HepG2 (cell line): ENCODE data around the gene YBX2. TPM values are rescaled to one million over a fixed set of nuclear protein-coding genes. Genes with fewer than 3 reads are reported as not detected.

ENCODE experiments used
- ARID4A ChIP-seq: sonication (generic); formaldehyde crosslinking; IDR thresholded peaks from 2 replicates; pipeline ENCODE4 v1.5.0; 2020; ENCODE audit warnings: mild to moderate bottlenecking, missing genetic modification reagents, borderline replicate concordance
- CTCF ChIP-seq: sonication (generic); formaldehyde crosslinking; IDR thresholded peaks from 2 replicates; pipeline ENCODE4 v1.5.0; 2020; ENCODE audit warnings: mild to moderate bottlenecking, missing genetic modification reagents, moderate library complexity
- GPN1 ChIP-seq: sonication (generic); formaldehyde crosslinking; IDR thresholded peaks from 2 replicates; pipeline ENCODE4 v1.5.1; 2020; ENCODE audit warnings: missing genetic modification reagents, borderline replicate concordance
- PHF20 ChIP-seq: sonication (generic); formaldehyde crosslinking; IDR thresholded peaks from 2 replicates; pipeline ENCODE4 v1.5.0; 2020; ENCODE audit warnings: mild to moderate bottlenecking, missing genetic modification reagents
- RAD21 ChIP-seq: fragments of 450-650 bp; formaldehyde crosslinking; IDR thresholded peaks from 2 replicates; pipeline ENCODE4 v1.5.0; 2020; ENCODE audit warnings: mild to moderate bottlenecking
- RORA ChIP-seq: sonication (generic); formaldehyde crosslinking; IDR thresholded peaks from 2 replicates; pipeline ENCODE4 v1.5.0; 2020; ENCODE audit warnings: mild to moderate bottlenecking, missing genetic modification reagents, moderate library complexity
- SAP130 ChIP-seq: IDR thresholded peaks from 2 replicates; pipeline ENCODE4 v1.6.1; 2016; ENCODE audit warnings: low read depth
- STAG1 ChIP-seq: sonication (generic); formaldehyde crosslinking; IDR thresholded peaks from 2 replicates; pipeline ENCODE4 v1.4.0; 2020; ENCODE audit warnings: missing genetic modification reagents
- TIGD3 ChIP-seq: sonication (generic); formaldehyde crosslinking; IDR thresholded peaks from 2 replicates; pipeline ENCODE4 v1.5.1; 2020; ENCODE audit warnings: mild to moderate bottlenecking, missing genetic modification reagents, borderline replicate concordance
- TMF1 ChIP-seq: sonication (generic); formaldehyde crosslinking; IDR thresholded peaks from 2 replicates; pipeline ENCODE4 v1.8.1; 2022; ENCODE audit warnings: low read depth, missing genetic modification reagents
- ZBTB3 ChIP-seq: sonication (generic); formaldehyde crosslinking; IDR thresholded peaks from 2 replicates; pipeline ENCODE4 v1.4.0; 2020; ENCODE audit warnings: low read depth, mild to moderate bottlenecking, moderate library complexity, missing genetic modification reagents, borderline replicate concordance
- ZBTB38 ChIP-seq: sonication (generic); formaldehyde crosslinking; IDR thresholded peaks from 2 replicates; pipeline ENCODE4 v1.5.1; 2020; ENCODE audit warnings: mild to moderate bottlenecking, missing genetic modification reagents
- ZNF577 ChIP-seq: sonication (generic); formaldehyde crosslinking; IDR thresholded peaks from 2 replicates; pipeline ENCODE4 v1.4.0; 2020; ENCODE audit warnings: mild to moderate bottlenecking, low read depth, missing genetic modification reagents, borderline replicate concordance
- ZSCAN22 ChIP-seq: sonication (generic); formaldehyde crosslinking; IDR thresholded peaks from 2 replicates; pipeline ENCODE4 v1.4.0; 2020; ENCODE audit warnings: mild to moderate bottlenecking, missing genetic modification reagents
- polyA plus RNA-seq, 8 experiments: library from polyadenylated mRNA; depleted of rRNA in 3 of 8; stranded (reverse) in 7 of 8; unstranded in 1 of 8; fragments of >200 nt; fragmentation: Illumina TruSeq in 4 of 8; extraction: Trizol in 4 of 8; gene quantifications; 2 replicates each; pipeline versions ENCODE4 v1.2.1 to v1.2.3, GENCODE V29; 2011 to 2016; ENCODE audit warnings: low read depth in 4 of 8, missing spikeins in 1 of 8, mixed read lengths in 1 of 8; ENCODE audit not compliant: insufficient read depth in 1 of 8
- total RNA-seq, 5 experiments: library from RNA; depleted of rRNA; stranded (reverse); fragments of >200 nt; fragmentation: Illumina TruSeq; extraction: Trizol; gene quantifications; 2 replicates each; pipeline ENCODE4 v1.2.3, GENCODE V29; 2016; ENCODE audit warnings: low read depth in 1 of 5
- TF ChIP-seq, protein P1 (sequence below): sonication (generic); formaldehyde crosslinking; IDR thresholded peaks from 2 replicates; pipeline ENCODE4 v1.5.1; 2020; ENCODE audit warnings: missing genetic modification reagents, mild to moderate bottlenecking, borderline replicate concordance
- TF ChIP-seq, protein P2 (sequence below): sonication (generic); formaldehyde crosslinking; IDR thresholded peaks from 2 replicates; pipeline ENCODE4 v1.5.0; 2020; ENCODE audit warnings: mild to moderate bottlenecking, missing genetic modification reagents
- TF ChIP-seq, protein P3 (sequence below): sonication (generic); formaldehyde crosslinking; IDR thresholded peaks from 2 replicates; pipeline ENCODE4 v1.8.0; 2022; ENCODE audit warnings: missing genetic modification reagents, mild to moderate bottlenecking, inconsistent platforms, borderline replicate concordance

The YBX2 gene
- total and polyA plus RNA-seq, 2 of the 13 experiments (the other 11 are each of a cell fraction or from before 2014, with no cell fraction given): 0.12 to 0.22 TPM

GRCh38 chr17:7323731-7324437 lies 29.4 kb upstream of the YBX2 start (continued):
- TF ChIP-seq ARID4A (no peak; the same call in 1 of the 2 replicates), PHF20 (CRISPR knock-in tag) (no peak), TMF1 (CRISPR knock-in tag) (0 out of 2 replicates have a peak, but pooled peaks have one; percentile 38), RAD21 (CRISPR knock-in tag) (peak; percentile 78), GPN1 (CRISPR knock-in tag) (no peak), ZBTB38 (CRISPR knock-in tag) (peak; percentile 89), ZNF577 (no peak), SAP130 (CRISPR knock-in tag) (no peak), ZBTB3 (CRISPR knock-in tag) (no peak), RORA (CRISPR knock-in tag) (no peak), STAG1 (CRISPR knock-in tag) (peak; percentile 54), ZSCAN22 (CRISPR knock-in tag) (no peak), CTCF (CRISPR knock-in tag) (peak; percentile 79), TIGD3 (no peak)
- TF ChIP-seq, protein P1, sequence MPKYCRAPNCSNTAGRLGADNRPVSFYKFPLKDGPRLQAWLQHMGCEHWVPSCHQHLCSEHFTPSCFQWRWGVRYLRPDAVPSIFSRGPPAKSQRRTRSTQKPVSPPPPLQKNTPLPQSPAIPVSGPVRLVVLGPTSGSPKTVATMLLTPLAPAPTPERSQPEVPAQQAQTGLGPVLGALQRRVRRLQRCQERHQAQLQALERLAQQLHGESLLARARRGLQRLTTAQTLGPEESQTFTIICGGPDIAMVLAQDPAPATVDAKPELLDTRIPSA (CRISPR knock-in tag): no peak
- TF ChIP-seq, protein P2, sequence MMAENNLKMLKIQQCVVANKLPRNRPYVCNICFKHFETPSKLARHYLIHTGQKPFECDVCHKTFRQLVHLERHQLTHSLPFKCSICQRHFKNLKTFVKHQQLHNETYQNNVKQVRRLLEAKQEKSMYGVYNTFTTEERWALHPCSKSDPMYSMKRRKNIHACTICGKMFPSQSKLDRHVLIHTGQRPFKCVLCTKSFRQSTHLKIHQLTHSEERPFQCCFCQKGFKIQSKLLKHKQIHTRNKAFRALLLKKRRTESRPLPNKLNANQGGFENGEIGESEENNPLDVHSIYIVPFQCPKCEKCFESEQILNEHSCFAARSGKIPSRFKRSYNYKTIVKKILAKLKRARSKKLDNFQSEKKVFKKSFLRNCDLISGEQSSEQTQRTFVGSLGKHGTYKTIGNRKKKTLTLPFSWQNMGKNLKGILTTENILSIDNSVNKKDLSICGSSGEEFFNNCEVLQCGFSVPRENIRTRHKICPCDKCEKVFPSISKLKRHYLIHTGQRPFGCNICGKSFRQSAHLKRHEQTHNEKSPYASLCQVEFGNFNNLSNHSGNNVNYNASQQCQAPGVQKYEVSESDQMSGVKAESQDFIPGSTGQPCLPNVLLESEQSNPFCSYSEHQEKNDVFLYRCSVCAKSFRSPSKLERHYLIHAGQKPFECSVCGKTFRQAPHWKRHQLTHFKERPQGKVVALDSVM (CRISPR knock-in tag): no peak
- TF ChIP-seq, protein P3, sequence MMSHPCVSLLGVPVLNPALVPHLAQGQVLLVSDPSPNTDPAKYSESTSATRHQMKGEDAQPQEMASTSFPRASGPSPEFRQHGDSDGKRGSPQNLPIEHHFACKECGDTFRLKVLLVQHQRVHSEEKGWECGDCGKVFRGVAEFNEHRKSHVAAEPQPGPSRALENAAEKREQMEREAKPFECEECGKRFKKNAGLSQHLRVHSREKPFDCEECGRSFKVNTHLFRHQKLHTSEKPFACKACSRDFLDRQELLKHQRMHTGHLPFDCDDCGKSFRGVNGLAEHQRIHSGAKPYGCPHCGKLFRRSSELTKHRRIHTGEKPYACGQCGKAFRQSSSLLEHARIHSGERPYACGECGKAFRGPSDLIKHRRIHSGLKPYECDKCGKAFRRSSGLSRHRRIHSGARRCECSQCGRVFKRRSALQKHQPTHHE (CRISPR knock-in tag): no peak
